Osteocyte (in vitro differentiated cells): Measurements from ENCODE around the gene SNU13. TPM values are rescaled to one million over a fixed set of nuclear protein-coding genes. Genes with fewer than 3 reads are reported as not detected.
"Not testable (repeated sequence)": the region's sequence is repeated elsewhere in the genome, so short reads cannot be mapped to it uniquely, and the experiment has no call there.

ENCODE experiments used
- DNase-seq: peaks from one replicate; pipeline ENCODE4 v3.0.0; 2021; ENCODE audit warnings: mixed read lengths; ENCODE audit not compliant: unreplicated experiment; ENCODE audit errors: extremely low spot score
- H3K27ac Mint-ChIP-seq: one replicate; pipeline ENCODE4 v1.8.0; 2021; ENCODE audit warnings: mild to moderate bottlenecking, mixed read lengths; ENCODE audit not compliant: unreplicated experiment
- H3K27me3 Mint-ChIP-seq: one replicate; pipeline ENCODE4 v1.8.0; 2021; ENCODE audit warnings: mixed read lengths; ENCODE audit not compliant: unreplicated experiment
- H3K36me3 Mint-ChIP-seq: one replicate; pipeline ENCODE4 v1.8.0; 2021; ENCODE audit warnings: mixed read lengths; ENCODE audit not compliant: unreplicated experiment
- H3K4me1 Mint-ChIP-seq: one replicate; pipeline ENCODE4 v1.8.0; 2021; ENCODE audit warnings: mixed read lengths; ENCODE audit not compliant: unreplicated experiment
- H3K4me3 Mint-ChIP-seq: one replicate; pipeline ENCODE4 v1.8.0; 2021; ENCODE audit warnings: mild to moderate bottlenecking, moderate library complexity, mixed read lengths; ENCODE audit not compliant: unreplicated experiment
- H3K9me3 Mint-ChIP-seq: one replicate; pipeline ENCODE4 v1.8.0; 2021; ENCODE audit warnings: mixed read lengths; ENCODE audit not compliant: unreplicated experiment
- total RNA-seq: library from RNA; stranded (reverse); gene quantifications from 2 replicates; pipeline ENCODE4 v1.2.1, GENCODE V29; 2021
- TF ChIP-seq, protein P1 (sequence below): fragments of 200-600 bp; sonication (generic); IDR thresholded peaks from 2 replicates; pipeline ENCODE4 v1.5.0; 2021; ENCODE audit warnings: antibody characterized with exemption, mild to moderate bottlenecking, moderate library complexity

Gene SNU13
- total RNA-seq, 1 donor from 2014 or later = 126 TPM

GRCh38 chr22:41682033-41682807 is 6.4 kb downstream of the SNU13 start:
- peak; percentile 95 for DNase-seq
- H3K4me1 Mint-ChIP-seq = peaks cover 23% of the 10 kb centered on the region
- peak overlapping the region; percentile 96 for H3K27ac Mint-ChIP-seq
- H3K4me3 Mint-ChIP-seq = peak overlapping the region; percentile 95
- no peaks in the 10 kb centered on the region for H3K27me3 Mint-ChIP-seq
- TF ChIP-seq, protein P1, sequence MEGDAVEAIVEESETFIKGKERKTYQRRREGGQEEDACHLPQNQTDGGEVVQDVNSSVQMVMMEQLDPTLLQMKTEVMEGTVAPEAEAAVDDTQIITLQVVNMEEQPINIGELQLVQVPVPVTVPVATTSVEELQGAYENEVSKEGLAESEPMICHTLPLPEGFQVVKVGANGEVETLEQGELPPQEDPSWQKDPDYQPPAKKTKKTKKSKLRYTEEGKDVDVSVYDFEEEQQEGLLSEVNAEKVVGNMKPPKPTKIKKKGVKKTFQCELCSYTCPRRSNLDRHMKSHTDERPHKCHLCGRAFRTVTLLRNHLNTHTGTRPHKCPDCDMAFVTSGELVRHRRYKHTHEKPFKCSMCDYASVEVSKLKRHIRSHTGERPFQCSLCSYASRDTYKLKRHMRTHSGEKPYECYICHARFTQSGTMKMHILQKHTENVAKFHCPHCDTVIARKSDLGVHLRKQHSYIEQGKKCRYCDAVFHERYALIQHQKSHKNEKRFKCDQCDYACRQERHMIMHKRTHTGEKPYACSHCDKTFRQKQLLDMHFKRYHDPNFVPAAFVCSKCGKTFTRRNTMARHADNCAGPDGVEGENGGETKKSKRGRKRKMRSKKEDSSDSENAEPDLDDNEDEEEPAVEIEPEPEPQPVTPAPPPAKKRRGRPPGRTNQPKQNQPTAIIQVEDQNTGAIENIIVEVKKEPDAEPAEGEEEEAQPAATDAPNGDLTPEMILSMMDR = no peak
- H3K9me3 Mint-ChIP-seq = no peaks in the 10 kb centered on the region
- peaks cover 12% of the 10 kb centered on the region for H3K36me3 Mint-ChIP-seq

DNA sequence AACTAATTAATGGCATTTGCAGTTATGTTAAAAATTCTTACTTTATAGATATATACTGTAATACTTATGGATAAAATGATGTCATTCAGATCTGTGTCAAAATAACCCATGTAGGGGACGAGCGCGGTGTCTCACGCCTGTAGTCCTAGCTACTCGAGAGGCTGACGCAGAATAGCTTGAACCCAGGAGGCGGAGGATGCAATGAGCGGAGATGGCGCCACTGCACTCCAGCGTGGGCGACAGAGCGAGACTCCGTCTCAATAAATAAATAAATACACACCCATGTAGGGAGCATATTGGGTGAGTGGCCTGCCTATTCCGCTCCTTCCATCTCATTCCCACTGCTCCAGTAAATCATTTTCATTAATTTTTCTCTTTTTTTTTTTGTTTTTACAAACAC is 7.1 kb downstream of the SNU13 start:
- no peaks in the 10 kb centered on the region for H3K27me3 Mint-ChIP-seq

DNA sequence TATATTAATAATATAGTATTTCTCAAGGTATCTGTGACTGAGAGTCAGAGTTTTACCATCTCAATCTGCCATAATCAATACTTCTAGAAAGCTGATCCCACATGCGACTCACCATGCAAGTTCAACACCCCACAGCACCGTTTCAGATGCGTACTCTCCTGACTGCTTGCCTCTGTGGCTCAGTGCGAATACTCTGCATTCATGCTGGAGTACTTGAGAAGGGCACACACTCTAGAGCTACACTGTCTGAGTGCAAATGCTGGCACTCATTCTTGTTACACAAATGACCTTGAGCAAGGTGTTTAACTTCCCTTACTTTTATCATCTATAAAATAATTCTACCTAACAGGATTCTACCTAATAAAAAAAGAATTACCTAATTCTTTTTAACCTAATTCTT is 12.5 kb downstream of the SNU13 start:
- H3K9me3 Mint-ChIP-seq = no peaks in the 10 kb centered on the region
- no peak overlapping the region for H3K27ac Mint-ChIP-seq
- no peaks in the 10 kb centered on the region for H3K4me1 Mint-ChIP-seq

More for the DNA sequence above, 7.1 kb downstream of the SNU13 start:
- DNase-seq = no peak
- peaks cover 20% of the 10 kb centered on the region for H3K4me1 Mint-ChIP-seq
- peaks cover 12% of the 10 kb centered on the region for H3K36me3 Mint-ChIP-seq
- TF ChIP-seq, protein P1 = no peak
- H3K4me3 Mint-ChIP-seq = peak overlapping the region; percentile 95
- H3K9me3 Mint-ChIP-seq = no peaks in the 10 kb centered on the region
- peak overlapping the region; percentile 96 for H3K27ac Mint-ChIP-seq

GRCh38 chr22:41674846-41675340 is 13.8 kb downstream of the SNU13 start:
- TF ChIP-seq, protein P1 = no peak
- DNase-seq = no peak
- Mint-ChIP-seq H3K36me3 (peaks cover 26% of the 10 kb centered on the region), H3K9me3 (no peaks in the 10 kb centered on the region), H3K27ac (no peak overlapping the region), H3K4me3 (no peak overlapping the region), H3K27me3 (no peaks in the 10 kb centered on the region), H3K4me1 (peaks cover 3% of the 10 kb centered on the region)

More for the DNA sequence above, 12.5 kb downstream of the SNU13 start:
- H3K36me3 Mint-ChIP-seq = peaks cover 28% of the 10 kb centered on the region
- TF ChIP-seq, protein P1 = no peak
- H3K4me3 Mint-ChIP-seq = no peak overlapping the region
- DNase-seq = no peak
- H3K27me3 Mint-ChIP-seq = no peaks in the 10 kb centered on the region

GRCh38 chr22:41672780-41673509 is 15.7 kb downstream of the SNU13 start:
- Mint-ChIP-seq H3K36me3 (peaks cover 21% of the 10 kb centered on the region), H3K27ac (no peak overlapping the region), H3K4me3 (no peak overlapping the region), H3K4me1 (peaks cover 10% of the 10 kb centered on the region), H3K27me3 (no peaks in the 10 kb centered on the region), H3K9me3 (no peaks in the 10 kb centered on the region)
- no peak for DNase-seq
- TF ChIP-seq, protein P1 = peak; percentile 17

- not testable (repeated sequence) for H3K9me3 Mint-ChIP-seq, H3K27ac Mint-ChIP-seq, H3K27me3 Mint-ChIP-seq, DNase-seq, H3K4me3 Mint-ChIP-seq
- Mint-ChIP-seq H3K4me1 (peaks cover 17% of the 10 kb centered on the region), H3K36me3 (peaks cover 18% of the 10 kb centered on the region)
Measured at GRCh38 chr22:41672096-41672495, 16.6 kb downstream of the SNU13 start.
